Stimulated activated CD4-positive, alpha-beta T cell treated with anti-CD3 and anti-CD28 coated beads, Interleukin-15, amount 100 ng/mL, for 24 hours (primary cell): ENCODE results near the gene NKD1.
"Not testable (repeated sequence)": the region's sequence is repeated elsewhere in the genome, so short reads cannot be mapped to it uniquely, and the experiment has no call there.

Experiments
- DNase-seq: peaks from one replicate; pipeline ENCODE4 v3.0.0-alpha.2; 2020

NKD1 gene

DNA sequence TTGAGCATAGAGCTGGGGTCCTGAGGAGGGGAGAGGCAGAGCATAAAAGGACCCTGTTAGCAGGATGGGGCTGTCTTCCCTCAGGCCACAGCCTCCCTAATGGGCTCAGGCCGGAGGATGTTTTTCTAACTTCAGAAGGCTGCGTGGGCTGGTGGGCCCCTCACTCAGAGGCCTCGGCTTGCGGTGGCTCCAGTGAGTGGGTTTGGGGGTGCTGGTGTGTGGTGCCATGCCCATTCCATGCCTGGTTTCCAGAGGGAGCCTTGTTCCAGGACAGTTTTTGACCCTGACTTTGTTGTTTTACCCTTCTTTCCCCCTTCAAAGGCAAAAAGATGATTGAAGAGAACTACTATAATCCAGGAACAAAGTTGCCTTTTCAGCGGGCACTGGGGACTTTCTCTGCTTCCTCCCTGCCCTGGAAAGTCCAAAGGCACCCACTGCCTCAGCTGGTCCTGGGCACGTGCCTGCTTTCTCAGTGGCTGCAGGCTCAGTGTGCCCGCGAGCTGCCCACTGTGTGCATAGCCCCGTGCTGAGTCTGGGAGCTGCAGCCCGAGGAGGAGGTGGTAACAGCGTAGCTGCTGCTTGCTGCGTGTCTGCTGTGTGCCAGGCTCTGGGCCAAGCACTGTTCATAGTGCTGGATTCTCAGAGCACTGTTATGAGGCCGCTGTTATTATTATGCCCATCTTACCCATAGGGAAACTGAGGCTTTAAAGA lies 11.8 kb downstream of the NKD1 start:
- DNase-seq, result no peak

- DNase-seq, result no peak
Measured at GRCh38 chr16:50560903-50561863, 13.0 kb downstream of the NKD1 start.

DNA sequence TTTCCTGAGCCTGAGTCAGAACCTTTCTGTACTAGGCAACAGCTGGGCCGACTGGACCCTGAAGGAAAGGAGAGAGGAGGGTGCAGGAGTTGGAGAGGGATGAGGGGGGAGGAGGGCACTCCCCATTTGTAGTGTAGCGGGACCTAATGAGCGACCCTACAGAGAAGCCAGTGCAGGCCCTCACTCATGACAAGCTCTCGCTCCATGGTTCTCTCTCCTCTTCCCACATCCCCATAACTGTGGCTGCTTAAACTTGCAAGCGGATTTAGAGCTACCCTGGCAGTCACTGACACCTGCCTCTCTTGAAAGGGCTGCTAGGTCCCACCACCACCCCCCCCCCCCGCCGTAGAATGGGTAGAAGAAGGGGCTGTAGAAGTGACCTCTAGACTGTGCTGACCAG lies 14.5 kb downstream of the NKD1 start:
- DNase-seq, result no peak

- DNase-seq, result no peak
Measured at GRCh38 chr16:50563989-50564388, 15.8 kb downstream of the NKD1 start.

- DNase-seq, result no peak
Measured at GRCh38 chr16:50565428-50565827, 17.2 kb downstream of the NKD1 start.

DNA sequence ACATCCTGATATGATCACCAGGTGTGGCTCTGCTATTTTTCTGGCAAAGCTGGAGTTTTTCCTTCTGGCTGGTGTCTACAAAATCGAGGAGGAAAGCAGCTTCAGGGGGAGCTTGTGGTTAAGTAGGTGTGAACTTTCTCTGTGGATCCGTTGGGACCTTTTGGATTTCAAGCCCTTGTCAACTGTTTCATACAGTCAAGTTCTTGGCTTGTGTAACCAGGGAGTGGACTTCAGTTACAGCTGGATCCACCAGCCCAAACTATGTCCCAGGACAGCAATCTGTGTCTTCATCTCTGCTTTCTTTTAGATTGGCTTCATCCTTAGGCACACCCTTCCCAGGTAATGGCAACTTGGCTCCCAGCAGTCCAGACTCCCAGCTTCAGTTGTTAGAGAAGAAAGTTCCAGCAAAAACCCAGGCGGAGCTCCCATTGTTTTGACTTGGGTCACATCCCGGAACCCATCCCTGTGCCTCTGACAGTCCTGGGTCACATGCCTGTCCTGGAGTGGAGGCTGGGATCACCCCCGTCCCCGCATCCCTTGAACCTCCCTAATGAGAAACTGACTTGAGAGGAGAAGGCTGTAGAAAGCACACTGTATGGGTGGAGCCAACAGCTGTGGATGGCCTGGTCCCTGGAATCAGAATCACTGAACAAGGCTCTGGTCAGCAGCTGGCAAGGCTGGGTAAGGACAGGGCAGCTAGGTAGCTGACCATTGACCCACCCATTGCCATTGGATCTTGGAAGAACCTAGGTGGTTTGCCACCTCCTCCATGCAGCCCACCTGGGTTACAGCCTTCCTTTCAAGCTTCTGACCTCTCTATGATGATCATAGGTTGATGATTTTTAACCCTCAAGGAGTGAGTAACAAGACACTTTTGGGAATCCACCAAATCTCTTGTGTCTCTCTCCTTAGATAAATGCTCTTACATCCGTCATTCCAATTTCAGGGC lies 18.1 kb downstream of the NKD1 start:
- DNase-seq, result no peak

GRCh38 chr16:50567651-50568050 lies 19.5 kb downstream of the NKD1 start:
- no peak for DNase-seq

DNA sequence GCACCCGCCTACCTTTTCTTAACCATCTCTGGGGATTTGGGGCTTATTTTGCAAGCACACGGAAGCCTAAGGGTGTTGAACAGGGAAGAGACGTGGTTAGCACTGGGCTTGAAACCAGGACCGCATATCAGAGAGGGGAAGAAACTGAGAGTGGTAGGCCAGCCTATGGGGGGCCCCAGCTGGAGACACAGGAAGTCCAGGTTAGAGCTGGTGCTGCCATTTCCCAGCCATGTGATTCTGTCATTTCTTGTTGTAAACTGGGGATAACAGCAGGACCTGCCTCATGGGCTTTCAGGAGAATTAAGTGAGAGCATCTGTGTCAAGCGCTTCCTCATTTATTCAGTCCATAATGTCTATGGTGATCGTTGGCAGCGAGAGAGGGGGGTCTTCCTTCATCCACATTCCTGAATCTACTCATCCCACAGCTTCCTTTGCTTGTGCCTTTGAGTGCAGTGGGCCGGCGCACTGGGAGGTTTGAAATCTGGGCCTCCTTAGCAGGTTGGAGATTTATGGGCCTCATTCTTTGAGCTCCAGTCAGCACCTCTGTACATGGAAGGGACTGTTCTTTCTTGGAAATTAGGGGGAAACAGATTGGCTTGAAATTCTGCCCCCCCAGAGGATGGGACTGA lies 20.1 kb downstream of the NKD1 start:
- DNase-seq, result no peak

GRCh38 chr16:50570354-50570753 lies 22.2 kb downstream of the NKD1 start:
- DNase-seq, result no peak

- no peak for DNase-seq
Measured at GRCh38 chr16:50570808-50571598, 22.8 kb downstream of the NKD1 start.

GRCh38 chr16:50571786-50572185 lies 23.6 kb downstream of the NKD1 start:
- no peak for DNase-seq

DNA sequence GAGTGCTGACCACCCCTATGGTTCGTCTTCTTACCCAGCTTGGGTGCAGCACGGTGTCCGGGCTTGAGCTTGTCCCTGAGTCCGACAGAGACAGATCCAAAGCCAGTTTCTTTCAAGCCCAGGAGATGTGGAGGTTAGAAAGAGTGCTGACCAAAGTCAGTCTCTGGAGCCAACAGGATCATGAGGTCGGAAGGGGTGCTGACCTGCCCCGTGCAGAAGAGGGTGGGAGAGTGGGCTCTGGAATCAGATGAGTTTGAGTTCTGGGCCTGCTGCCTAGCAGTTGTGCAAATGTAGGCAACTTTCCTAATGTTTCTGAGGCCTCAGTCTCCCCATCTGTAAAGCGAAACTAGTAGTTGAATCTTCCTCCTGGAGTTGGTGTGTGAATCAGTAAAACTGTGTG lies 24.5 kb downstream of the NKD1 start:
- no peak for DNase-seq

DNA sequence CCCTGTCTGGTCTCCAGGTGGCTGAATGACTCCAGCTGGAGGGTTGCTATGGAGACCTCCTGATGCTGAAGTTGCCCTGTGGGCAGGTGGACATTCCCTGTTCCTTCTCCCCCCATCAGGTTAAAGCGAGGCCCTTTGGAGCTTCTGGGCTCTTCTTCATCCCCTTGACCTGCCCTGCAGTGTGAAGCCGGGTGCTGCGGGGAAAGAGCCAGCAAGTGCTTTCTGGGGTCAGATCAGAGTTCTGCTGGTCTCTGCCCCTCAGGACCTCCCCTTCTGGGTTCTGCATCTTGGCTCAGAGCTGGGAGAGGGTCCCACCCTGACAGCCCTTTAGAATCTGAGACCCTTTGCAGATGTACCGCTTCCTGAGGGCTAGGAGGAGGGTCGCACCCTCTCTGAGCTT lies 25.1 kb downstream of the NKD1 start:
- no peak for DNase-seq

DNA sequence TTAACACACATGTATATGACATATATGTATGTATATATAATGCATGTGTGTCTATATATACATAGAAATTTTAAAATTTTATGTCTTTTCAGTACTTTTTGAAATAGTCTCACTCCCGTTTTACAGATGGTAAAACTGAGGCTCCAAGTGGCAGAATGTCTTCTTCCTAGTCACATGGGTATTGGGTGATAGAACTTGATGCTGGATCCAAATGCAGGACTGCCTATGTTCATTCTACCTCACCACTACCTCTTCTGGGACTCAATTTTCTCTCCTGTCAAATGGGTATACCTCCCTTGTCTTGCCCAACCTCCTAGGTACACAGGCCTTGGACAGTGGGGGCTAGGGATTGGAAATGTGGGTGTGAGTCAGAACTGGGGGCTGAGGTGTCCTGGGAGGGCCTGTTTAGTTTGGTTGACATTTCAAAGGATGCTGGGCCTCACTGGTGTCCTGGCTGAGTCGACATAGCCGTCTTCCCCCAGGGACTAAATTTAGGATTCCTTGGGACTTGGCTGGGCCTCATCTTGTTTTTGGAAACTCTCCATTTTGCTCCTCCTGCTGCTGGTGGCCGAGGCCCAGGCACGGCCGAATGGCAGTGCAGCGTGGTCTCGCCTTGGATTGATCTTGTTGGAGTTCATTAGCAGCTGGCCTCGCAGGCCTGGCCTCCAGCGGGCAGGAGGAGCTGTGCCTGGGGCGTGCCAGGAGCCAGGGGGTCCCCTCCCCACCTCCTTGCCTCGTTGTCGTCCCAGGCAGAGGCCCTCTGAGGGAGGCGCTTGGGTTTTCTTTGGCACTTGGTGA lies 25.9 kb downstream of the NKD1 start:
- no peak for DNase-seq

- no peak for DNase-seq
Measured at GRCh38 chr16:50574745-50575136, 26.5 kb downstream of the NKD1 start.

- DNase-seq, result no peak
Measured at GRCh38 chr16:50575743-50576142, 27.5 kb downstream of the NKD1 start.

GRCh38 chr16:50576403-50577113 lies 28.4 kb downstream of the NKD1 start:
- DNase-seq, result no peak

DNA sequence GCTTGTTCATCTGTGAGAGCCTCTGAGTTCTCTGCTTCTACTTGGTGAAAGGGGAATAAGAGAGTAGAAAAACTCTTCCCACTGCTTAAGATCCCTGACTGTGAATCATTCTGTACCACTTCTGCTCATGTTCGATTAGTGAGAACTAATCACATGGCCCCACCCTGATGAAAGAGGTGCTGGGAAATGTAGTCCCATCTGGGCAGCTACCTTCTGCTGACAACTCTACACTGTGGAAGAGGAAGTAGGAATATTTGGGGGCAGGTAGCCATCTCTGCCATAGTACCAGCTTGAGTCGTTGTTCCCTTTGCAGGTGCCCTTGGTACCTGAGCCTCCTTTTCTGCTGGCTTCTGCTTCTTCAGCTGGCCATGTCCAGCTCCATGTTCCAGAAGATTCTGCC lies 29.9 kb downstream of the NKD1 start:
- no peak for DNase-seq

DNA sequence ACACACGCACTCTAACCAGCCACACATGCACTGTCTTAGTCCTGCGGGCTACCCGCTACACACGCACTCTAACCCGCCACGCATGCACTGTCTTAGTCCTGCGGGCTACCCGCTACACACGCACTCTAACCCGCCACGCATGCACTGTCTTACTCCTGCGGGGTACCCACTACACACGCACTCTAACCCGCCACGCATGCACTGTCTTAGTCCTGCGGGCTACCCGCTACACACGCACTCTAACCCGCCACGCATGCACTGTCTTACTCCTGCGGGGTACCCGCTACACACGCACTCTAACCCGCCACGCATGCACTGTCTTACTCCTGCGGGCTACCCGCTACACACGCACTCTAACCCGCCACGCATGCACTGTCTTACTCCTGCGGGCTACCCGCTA lies 31.2 kb downstream of the NKD1 start:
- DNase-seq, result not testable (repeated sequence)

GRCh38 chr16:50580180-50580798 lies 32.1 kb downstream of the NKD1 start:
- no peak for DNase-seq
